ENCODE data around the gene NCR2.

The NCR2 gene

GRCh38 chr6:41338659-41339058 lies 3.3 kb downstream of the NCR2 start:
- TF ChIP-seq REST (IDR thresholded peaks at IDR 0.05; ENCODE audit: low read depth), result no peak
- no peak for TF ChIP-seq MAX (IDR thresholded peaks at IDR 0.05)
- TF ChIP-seq RAD21 (IDR thresholded peaks at IDR 0.05; ENCODE audit: low read depth), result no peak
- TF ChIP-seq NFIC (IDR thresholded peaks at IDR 0.05), result no peak
- TF ChIP-seq CEBPB (IDR thresholded peaks at IDR 0.05), result no peak
- TF ChIP-seq ZBTB7A (IDR thresholded peaks at IDR 0.05; ENCODE audit: low read depth), result no peak
- TF ChIP-seq CREB1 (IDR thresholded peaks at IDR 0.05; ENCODE audit: low read depth), result no peak
- no peak for TF ChIP-seq EGR1 (IDR thresholded peaks at IDR 0.05)
- TF ChIP-seq YY1 (IDR thresholded peaks at IDR 0.05; ENCODE audit: low read depth), result no peak
- TF ChIP-seq TEAD4 (IDR thresholded peaks at IDR 0.05), result no peak

- no peak for TF ChIP-seq CREB1 (IDR thresholded peaks at IDR 0.05; ENCODE audit: low read depth)
- no peak for TF ChIP-seq FOXM1 (IDR thresholded peaks at IDR 0.05; ENCODE audit: borderline replicate concordance, low read depth)
- TF ChIP-seq USF1 (IDR thresholded peaks at IDR 0.05), result no peak
- no peak for TF ChIP-seq YY1 (IDR thresholded peaks at IDR 0.05; ENCODE audit: low read depth)
- no peak for TF ChIP-seq MAX (IDR thresholded peaks at IDR 0.05)
- TF ChIP-seq TEAD4 (IDR thresholded peaks at IDR 0.05), result no peak
- no peak for TF ChIP-seq ZBTB7A (IDR thresholded peaks at IDR 0.05; ENCODE audit: low read depth)
- no peak for TF ChIP-seq TCF12 (IDR thresholded peaks at IDR 0.05; ENCODE audit: low read depth)
- TF ChIP-seq NFIC (IDR thresholded peaks at IDR 0.05), result no peak
- TF ChIP-seq TAF1 (IDR thresholded peaks at IDR 0.05; ENCODE audit: low read depth), result no peak
- no peak for TF ChIP-seq RAD21 (IDR thresholded peaks at IDR 0.05; ENCODE audit: low read depth)
- no peak for TF ChIP-seq REST (IDR thresholded peaks at IDR 0.05; ENCODE audit: low read depth)
- no peak for TF ChIP-seq CEBPB (IDR thresholded peaks at IDR 0.05)
- no peak for TF ChIP-seq EP300 (IDR thresholded peaks at IDR 0.05; ENCODE audit: borderline replicate concordance)
Observed at GRCh38 chr6:41341580-41341979, 6.2 kb downstream of the NCR2 start.

GRCh38 chr6:41342241-41342640 lies 6.8 kb downstream of the NCR2 start:
- TF ChIP-seq YY1 (IDR thresholded peaks at IDR 0.05; ENCODE audit: low read depth), result no peak
- TF ChIP-seq REST (IDR thresholded peaks at IDR 0.05; ENCODE audit: low read depth), result no peak
- TF ChIP-seq NFIC (IDR thresholded peaks at IDR 0.05), result no peak
- TF ChIP-seq TAF1 (IDR thresholded peaks at IDR 0.05; ENCODE audit: low read depth), result no peak
- no peak for TF ChIP-seq MAX (IDR thresholded peaks at IDR 0.05)
- no peak for TF ChIP-seq USF1 (IDR thresholded peaks at IDR 0.05)
- TF ChIP-seq CEBPB (IDR thresholded peaks at IDR 0.05), result no peak
- no peak for TF ChIP-seq ZBTB7A (IDR thresholded peaks at IDR 0.05; ENCODE audit: low read depth)
- TF ChIP-seq TEAD4 (IDR thresholded peaks at IDR 0.05), result no peak
- no peak for TF ChIP-seq CREB1 (IDR thresholded peaks at IDR 0.05; ENCODE audit: low read depth)
- TF ChIP-seq RAD21 (IDR thresholded peaks at IDR 0.05; ENCODE audit: low read depth), result no peak
- no peak for TF ChIP-seq FOXM1 (IDR thresholded peaks at IDR 0.05; ENCODE audit: borderline replicate concordance, low read depth)
- no peak for TF ChIP-seq EGR1 (IDR thresholded peaks at IDR 0.05)
- TF ChIP-seq EP300 (IDR thresholded peaks at IDR 0.05; ENCODE audit: borderline replicate concordance), result no peak
- TF ChIP-seq TCF12 (IDR thresholded peaks at IDR 0.05; ENCODE audit: low read depth), result no peak

GRCh38 chr6:41343641-41344187 lies 8.3 kb downstream of the NCR2 start:
- no peak for TF ChIP-seq MAX (IDR thresholded peaks at IDR 0.05)
- no peak for TF ChIP-seq TEAD4 (IDR thresholded peaks at IDR 0.05)
- no peak for TF ChIP-seq USF1 (IDR thresholded peaks at IDR 0.05)
- no peak for TF ChIP-seq RAD21 (IDR thresholded peaks at IDR 0.05; ENCODE audit: low read depth)
- no peak for TF ChIP-seq FOXM1 (IDR thresholded peaks at IDR 0.05; ENCODE audit: borderline replicate concordance, low read depth)
- no peak for TF ChIP-seq TCF12 (IDR thresholded peaks at IDR 0.05; ENCODE audit: low read depth)
- TF ChIP-seq CEBPB (IDR thresholded peaks at IDR 0.05), result no peak
- no peak for TF ChIP-seq REST (IDR thresholded peaks at IDR 0.05; ENCODE audit: low read depth)
- TF ChIP-seq EGR1 (IDR thresholded peaks at IDR 0.05), result no peak
- TF ChIP-seq EP300 (IDR thresholded peaks at IDR 0.05; ENCODE audit: borderline replicate concordance), result no peak
- TF ChIP-seq ZBTB7A (IDR thresholded peaks at IDR 0.05; ENCODE audit: low read depth), result no peak

Measured in Ishikawa (cell line).